NCI-H345 (cell line): ENCODE measurements around the gene PTPN20.

Experiments used
- DNase-seq: peaks from one replicate; lab custom pipeline; 2025; lab: John Stamatoyannopoulos, UW

The PTPN20 gene

GRCh38 chr10:47048526-47048905 is 137.3 kb downstream of the PTPN20 start:
- no peak for DNase-seq

GRCh38 chr10:47049056-47049851 is 138.0 kb downstream of the PTPN20 start:
- no peak for DNase-seq

DNA sequence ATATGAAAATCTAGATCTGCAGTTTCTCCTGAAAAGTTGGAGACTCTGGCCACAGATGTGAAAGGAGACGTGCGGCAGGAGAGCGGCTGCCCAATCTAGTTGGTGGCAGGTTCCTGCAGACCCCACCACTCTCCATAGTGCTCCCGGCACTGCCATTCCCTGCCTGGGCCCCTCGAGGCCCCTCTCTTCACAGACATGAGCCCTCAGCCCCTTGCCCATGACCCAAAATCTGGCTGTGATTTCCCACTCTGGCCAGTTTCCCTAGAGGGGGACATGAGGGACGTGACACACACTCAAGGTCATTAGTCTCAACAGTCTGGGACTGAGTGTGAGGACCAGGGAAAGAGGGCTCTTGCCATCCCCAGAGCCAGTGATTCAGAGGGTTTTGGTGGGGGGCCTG is 138.7 kb downstream of the PTPN20 start:
- DNase-seq, result no peak

- DNase-seq, result no peak
These were observed 139.6 kb downstream of the PTPN20 start for GRCh38 chr10:47050618-47051455.

GRCh38 chr10:47051741-47052238 is 140.6 kb downstream of the PTPN20 start:
- DNase-seq, result no peak
